Osteoblast (primary cell): ENCODE data around the gene B3GAT2. TPM values are rescaled to one million over a fixed set of nuclear protein-coding genes. Genes with fewer than 3 reads are reported as not detected.

Experiments
- DNase-seq: peaks from one replicate; pipeline ENCODE4 v3.0.0; 2011; ENCODE audit warnings: low spot score, mixed read lengths; ENCODE audit not compliant: insufficient read length; ENCODE audit errors: missing footprints
- H2AFZ ChIP-seq: 2 replicates; pipeline ENCODE4 v1.6.0; 2011; ENCODE audit warnings: mild to moderate bottlenecking, low read length
- H3K27ac ChIP-seq: 2 replicates; pipeline ENCODE4 v1.5.1; 2011; ENCODE audit warnings: mild to moderate bottlenecking, low read depth, low read length, moderate library complexity
- H3K27me3 ChIP-seq: 2 replicates; pipeline ENCODE4 v1.6.0; 2012; ENCODE audit warnings: mild to moderate bottlenecking, control low read depth, inconsistent platforms, low read length, moderate library complexity; ENCODE audit not compliant: insufficient read depth
- H3K36me3 ChIP-seq: 2 replicates; pipeline ENCODE4 v1.5.1; 2011; ENCODE audit warnings: mild to moderate bottlenecking, low read length, control low read depth, moderate library complexity; ENCODE audit not compliant: insufficient read depth
- H3K4me1 ChIP-seq: 2 replicates; pipeline ENCODE4 v1.5.1; 2011; ENCODE audit warnings: mild to moderate bottlenecking, low read length, control low read depth, moderate library complexity; ENCODE audit not compliant: insufficient read depth
- H3K4me2 ChIP-seq: 2 replicates; pipeline ENCODE4 v1.6.0; 2011; ENCODE audit warnings: mild to moderate bottlenecking, low read length; ENCODE audit not compliant: insufficient read depth
- H3K4me3 ChIP-seq: fragments of 200-600 bp; sonication (generic); 3 replicates; pipeline ENCODE4 v1.5.1; 2012; ENCODE audit warnings: mild to moderate bottlenecking, low read length, inconsistent platforms; ENCODE audit not compliant: insufficient read depth
- H3K79me2 ChIP-seq: 2 replicates; pipeline ENCODE4 v1.6.0; 2012; ENCODE audit warnings: mild to moderate bottlenecking, low read length, control low read depth, inconsistent platforms; ENCODE audit not compliant: insufficient read depth
- H3K9me3 ChIP-seq: 2 replicates; pipeline ENCODE4 v1.5.1; 2011; ENCODE audit warnings: low read depth, low read length, control low read depth
- H4K20me1 ChIP-seq: 2 replicates; pipeline ENCODE4 v1.6.0; 2012; ENCODE audit warnings: mild to moderate bottlenecking, low read length, control low read depth; ENCODE audit not compliant: insufficient read depth
- total RNA-seq: library from RNA; depleted of rRNA; stranded (reverse); fragments of >200 nt; gene quantifications from 2 replicates; pipeline ENCODE4 v1.2.3, GENCODE V29; 2012
- TF ChIP-seq, protein P1 (sequence below): IDR thresholded peaks from 2 replicates; pipeline ENCODE4 v1.5.1; 2011; ENCODE audit warnings: mild to moderate bottlenecking, low read depth, low read length, moderate library complexity; ENCODE audit errors: extremely low read depth

B3GAT2 gene
- total RNA-seq, 1 donor, result under 0.01 TPM

DNA sequence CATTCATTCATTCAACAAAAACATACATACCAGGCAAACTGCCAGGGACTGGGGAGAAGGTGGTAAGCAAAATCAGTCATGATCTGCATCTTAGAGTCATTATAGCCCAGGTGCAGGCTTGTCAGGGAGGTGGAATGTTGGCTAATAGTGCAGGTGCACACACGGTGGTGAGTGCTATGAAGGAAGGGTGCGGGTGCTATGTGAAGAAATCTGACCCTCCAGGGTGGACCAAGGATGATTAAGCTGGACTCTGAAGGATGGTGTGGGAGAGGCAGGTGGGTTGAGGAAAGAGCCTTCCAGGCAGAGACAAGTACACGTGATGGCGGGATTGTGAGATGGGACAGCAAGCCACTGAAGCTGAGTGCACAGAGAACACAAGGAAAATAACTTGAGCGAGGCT, 77.4 kb downstream of the B3GAT2 start:
- H3K4me3 ChIP-seq, result no peak overlapping the region
- no peak overlapping the region for H3K4me2 ChIP-seq
- H3K27me3 ChIP-seq, result peaks cover 10% of the 10 kb centered on the region
- no peaks in the 10 kb centered on the region for H3K36me3 ChIP-seq
- H2AFZ ChIP-seq, result no peak overlapping the region
- H3K27ac ChIP-seq, result no peak overlapping the region
- DNase-seq, result no peak
- TF ChIP-seq, protein P1, sequence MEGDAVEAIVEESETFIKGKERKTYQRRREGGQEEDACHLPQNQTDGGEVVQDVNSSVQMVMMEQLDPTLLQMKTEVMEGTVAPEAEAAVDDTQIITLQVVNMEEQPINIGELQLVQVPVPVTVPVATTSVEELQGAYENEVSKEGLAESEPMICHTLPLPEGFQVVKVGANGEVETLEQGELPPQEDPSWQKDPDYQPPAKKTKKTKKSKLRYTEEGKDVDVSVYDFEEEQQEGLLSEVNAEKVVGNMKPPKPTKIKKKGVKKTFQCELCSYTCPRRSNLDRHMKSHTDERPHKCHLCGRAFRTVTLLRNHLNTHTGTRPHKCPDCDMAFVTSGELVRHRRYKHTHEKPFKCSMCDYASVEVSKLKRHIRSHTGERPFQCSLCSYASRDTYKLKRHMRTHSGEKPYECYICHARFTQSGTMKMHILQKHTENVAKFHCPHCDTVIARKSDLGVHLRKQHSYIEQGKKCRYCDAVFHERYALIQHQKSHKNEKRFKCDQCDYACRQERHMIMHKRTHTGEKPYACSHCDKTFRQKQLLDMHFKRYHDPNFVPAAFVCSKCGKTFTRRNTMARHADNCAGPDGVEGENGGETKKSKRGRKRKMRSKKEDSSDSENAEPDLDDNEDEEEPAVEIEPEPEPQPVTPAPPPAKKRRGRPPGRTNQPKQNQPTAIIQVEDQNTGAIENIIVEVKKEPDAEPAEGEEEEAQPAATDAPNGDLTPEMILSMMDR, result no peak
- no peaks in the 10 kb centered on the region for H4K20me1 ChIP-seq
- H3K4me1 ChIP-seq, result no peaks in the 10 kb centered on the region
- no peaks in the 10 kb centered on the region for H3K9me3 ChIP-seq
- no peaks in the 10 kb centered on the region for H3K79me2 ChIP-seq

DNA sequence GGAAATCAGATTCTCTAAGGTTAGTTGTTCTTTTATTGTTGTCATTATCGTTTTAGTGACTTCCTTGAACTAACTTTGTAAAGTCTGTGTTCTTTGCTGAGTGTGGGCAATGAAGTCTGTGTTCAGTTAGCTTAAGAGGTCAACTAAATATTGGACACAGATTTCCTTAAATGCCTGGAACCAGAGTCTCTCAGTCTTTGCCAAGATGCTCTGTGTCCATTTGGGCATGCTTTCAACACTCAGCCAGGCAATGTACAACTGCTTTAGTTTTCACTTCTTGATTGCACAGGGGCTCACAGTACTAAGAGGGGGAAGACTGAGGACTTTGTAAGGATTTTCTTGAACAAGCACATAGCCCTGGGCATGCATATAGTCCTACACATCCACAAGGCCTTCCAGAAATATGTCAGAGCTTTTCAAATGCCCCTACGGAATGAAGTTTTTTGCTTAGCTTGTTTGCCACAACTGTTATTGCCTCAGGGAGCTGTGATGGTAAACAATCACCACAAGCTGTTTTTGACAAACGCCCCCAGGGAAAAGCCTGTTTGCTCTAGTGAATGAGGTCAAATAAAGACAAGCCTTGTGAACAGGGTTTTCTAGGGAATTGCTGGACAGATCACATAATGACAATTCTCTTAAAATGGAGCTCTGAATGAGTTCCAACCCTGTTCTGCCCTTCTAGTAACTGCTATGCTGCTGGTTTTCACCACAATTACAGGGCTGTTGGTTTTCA, 82.5 kb downstream of the B3GAT2 start:
- H3K4me2 ChIP-seq, result no peak overlapping the region

DNA sequence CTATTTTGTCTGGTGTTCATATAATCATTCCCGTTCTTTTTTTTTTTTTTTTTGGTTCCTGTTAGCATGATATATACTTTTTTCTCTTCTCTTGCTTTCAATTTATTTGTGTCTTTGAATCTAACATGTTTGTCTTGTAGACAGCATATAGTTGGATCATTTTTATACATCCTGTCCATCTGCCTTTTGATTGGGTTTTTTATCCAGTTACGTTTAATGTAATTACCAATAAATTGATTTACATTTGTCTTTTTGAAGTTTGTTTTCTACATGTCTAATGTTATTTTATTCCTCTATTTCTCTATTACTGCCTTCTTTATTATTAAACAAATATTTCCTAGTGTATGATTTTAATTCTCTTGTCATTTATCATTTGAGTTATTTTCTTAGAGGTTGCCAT, 84.4 kb downstream of the B3GAT2 start:
- Histone ChIP-seq H3K9me3 (peaks cover 2% of the 10 kb centered on the region), H3K27me3 (peaks cover 4% of the 10 kb centered on the region), H3K27ac (no peak overlapping the region), H3K36me3 (no peaks in the 10 kb centered on the region), H3K4me3 (no peak overlapping the region), H3K79me2 (no peaks in the 10 kb centered on the region), H3K4me2 (no peak overlapping the region), H2AFZ (no peak overlapping the region), H4K20me1 (no peaks in the 10 kb centered on the region), H3K4me1 (no peaks in the 10 kb centered on the region)
- DNase-seq, result no peak
- TF ChIP-seq, protein P1, result no peak

More for the DNA sequence above, 82.5 kb downstream of the B3GAT2 start:
- Histone ChIP-seq H3K9me3 (peaks cover 2% of the 10 kb centered on the region), H4K20me1 (no peaks in the 10 kb centered on the region), H3K79me2 (no peaks in the 10 kb centered on the region), H3K4me1 (no peaks in the 10 kb centered on the region), H3K27me3 (peaks cover 4% of the 10 kb centered on the region), H3K36me3 (no peaks in the 10 kb centered on the region), H2AFZ (no peak overlapping the region), H3K4me3 (no peak overlapping the region), H3K27ac (no peak overlapping the region)
- DNase-seq, result no peak
- TF ChIP-seq, protein P1, result no peak

DNA sequence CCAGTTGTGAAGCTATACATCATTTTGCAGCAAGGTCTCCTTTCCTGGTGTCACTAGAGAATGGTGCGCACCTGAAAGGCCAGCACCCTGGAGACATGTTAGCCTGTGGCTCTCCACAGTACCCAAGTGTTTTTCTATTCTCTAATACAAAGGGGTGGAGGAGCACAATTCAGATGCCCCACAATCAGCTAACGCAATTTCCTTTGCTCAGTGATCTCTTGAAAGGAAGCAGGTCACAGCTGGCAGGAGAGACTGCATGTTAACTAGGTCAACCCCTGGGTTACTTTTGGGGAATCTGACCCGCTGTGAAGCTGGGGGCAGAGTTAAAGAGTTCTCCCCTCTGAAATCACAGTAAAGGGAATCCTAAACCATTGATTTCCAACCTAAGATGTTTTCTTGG, 92.5 kb downstream of the B3GAT2 start:
- DNase-seq, result no peak
- H3K4me2 ChIP-seq, result no peak overlapping the region
- H3K4me3 ChIP-seq, result no peak overlapping the region
- no peak overlapping the region for H2AFZ ChIP-seq
- TF ChIP-seq, protein P1, result no peak
- H3K4me1 ChIP-seq, result no peaks in the 10 kb centered on the region
- no peaks in the 10 kb centered on the region for H3K9me3 ChIP-seq
- no peaks in the 10 kb centered on the region for H3K27me3 ChIP-seq
- no peak overlapping the region for H3K27ac ChIP-seq
- H4K20me1 ChIP-seq, result no peaks in the 10 kb centered on the region
- no peaks in the 10 kb centered on the region for H3K79me2 ChIP-seq
- H3K36me3 ChIP-seq, result no peaks in the 10 kb centered on the region
